Sigmoid colon (tissue), 4 donors: ENCODE measurements around the gene SCPEP1.

Source experiments
- EP300 ChIP-seq, 4 donors: sonication (generic); formaldehyde crosslinking; IDR thresholded peaks; one replicate each; pipeline ENCODE4 v1.6.1; 2017; ENCODE audit warnings: antibody characterized with exemption in 4 of 4
- POLR2A ChIP-seq, 2 donors: fragments of 450-650 bp; IDR thresholded peaks; one replicate each; pipeline ENCODE4 v1.6.1; 2016; ENCODE audit warnings: antibody characterized with exemption in 2 of 2, mild to moderate bottlenecking in 2 of 2, moderate library complexity in 2 of 2
- POLR2AphosphoS5 ChIP-seq, 4 donors: sonication (generic); formaldehyde crosslinking; IDR thresholded peaks; one replicate each; pipeline ENCODE4 v1.6.1; 2017; ENCODE audit warnings: antibody characterized with exemption in 4 of 4
- TF ChIP-seq, protein P1 (sequence below), 4 experiments: fragments of 450-650 bp in 3 of 4; fragments of 200-600 bp in 1 of 4; IDR thresholded peaks; one replicate each; pipeline ENCODE4 v1.5.1; 2016 to 2019; ENCODE audit warnings: antibody characterized with exemption in 4 of 4, mild to moderate bottlenecking in 3 of 4, moderate library complexity in 2 of 4

DNA sequence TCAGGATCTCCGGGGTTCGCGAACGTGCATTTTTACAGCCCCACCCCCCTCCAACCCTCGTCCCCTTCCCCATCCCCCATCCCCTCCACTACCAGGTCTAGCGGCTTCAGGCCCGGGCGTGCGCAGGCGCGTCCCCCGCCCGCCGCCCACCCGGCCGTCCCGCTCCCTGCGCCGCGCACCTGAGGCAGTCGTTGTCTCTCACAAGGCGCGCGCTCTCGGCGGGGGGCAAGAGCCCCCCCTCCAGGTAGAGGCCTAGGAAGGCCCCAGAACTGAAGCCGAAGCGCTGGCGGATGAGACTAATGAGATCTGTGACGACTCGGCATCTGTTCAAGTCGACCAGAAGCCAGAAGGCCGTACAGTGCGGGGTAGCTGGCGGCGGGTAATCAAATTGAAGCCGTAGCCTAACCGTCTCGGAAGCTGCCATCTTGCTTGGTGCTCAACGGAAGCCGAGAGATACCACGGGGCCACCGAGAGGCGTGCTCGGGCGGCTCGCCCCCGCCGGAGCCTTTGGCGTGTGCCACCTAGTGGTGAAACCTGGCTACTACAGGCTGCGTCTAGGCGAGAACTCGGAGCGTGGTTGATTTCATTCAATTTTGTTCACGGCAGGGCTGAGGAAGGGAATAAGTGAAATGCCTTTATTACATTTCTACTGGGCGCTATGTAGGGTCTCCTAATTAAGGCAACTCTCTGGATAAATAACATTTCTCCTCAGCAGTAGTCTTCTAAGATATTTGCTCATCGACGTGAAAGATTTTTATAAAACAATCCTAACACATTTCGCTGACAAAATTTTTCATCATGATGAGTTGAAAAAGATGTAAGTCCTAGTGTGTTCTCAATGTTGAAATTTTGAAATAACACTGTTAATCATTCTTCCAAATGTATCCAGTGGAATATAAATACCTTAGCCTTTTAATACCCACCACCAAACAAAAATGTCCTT is 17.1 kb upstream of the SCPEP1 start, which contains the start of gene COIL:
- TF ChIP-seq POLR2AphosphoS5 (IDR thresholded peaks at IDR 0.05) (peak; percentile 49 to 70 (median 69)), POLR2A (IDR thresholded peaks at IDR 0.05) (no peak), EP300 (IDR thresholded peaks at IDR 0.05) (no peak)
- TF ChIP-seq, protein P1, sequence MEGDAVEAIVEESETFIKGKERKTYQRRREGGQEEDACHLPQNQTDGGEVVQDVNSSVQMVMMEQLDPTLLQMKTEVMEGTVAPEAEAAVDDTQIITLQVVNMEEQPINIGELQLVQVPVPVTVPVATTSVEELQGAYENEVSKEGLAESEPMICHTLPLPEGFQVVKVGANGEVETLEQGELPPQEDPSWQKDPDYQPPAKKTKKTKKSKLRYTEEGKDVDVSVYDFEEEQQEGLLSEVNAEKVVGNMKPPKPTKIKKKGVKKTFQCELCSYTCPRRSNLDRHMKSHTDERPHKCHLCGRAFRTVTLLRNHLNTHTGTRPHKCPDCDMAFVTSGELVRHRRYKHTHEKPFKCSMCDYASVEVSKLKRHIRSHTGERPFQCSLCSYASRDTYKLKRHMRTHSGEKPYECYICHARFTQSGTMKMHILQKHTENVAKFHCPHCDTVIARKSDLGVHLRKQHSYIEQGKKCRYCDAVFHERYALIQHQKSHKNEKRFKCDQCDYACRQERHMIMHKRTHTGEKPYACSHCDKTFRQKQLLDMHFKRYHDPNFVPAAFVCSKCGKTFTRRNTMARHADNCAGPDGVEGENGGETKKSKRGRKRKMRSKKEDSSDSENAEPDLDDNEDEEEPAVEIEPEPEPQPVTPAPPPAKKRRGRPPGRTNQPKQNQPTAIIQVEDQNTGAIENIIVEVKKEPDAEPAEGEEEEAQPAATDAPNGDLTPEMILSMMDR (IDR thresholded peaks at IDR 0.05) = peak; percentile 97 to 99 (median 98)
